ENCODE data around the gene FBXO7. TPM values are rescaled to one million over a fixed set of nuclear protein-coding genes. Genes with fewer than 3 reads are reported as not detected.

The FBXO7 gene
- total and polyA plus RNA-seq, 2 experiments from 2014 or later = 38.6 to 68.5 TPM

DNA sequence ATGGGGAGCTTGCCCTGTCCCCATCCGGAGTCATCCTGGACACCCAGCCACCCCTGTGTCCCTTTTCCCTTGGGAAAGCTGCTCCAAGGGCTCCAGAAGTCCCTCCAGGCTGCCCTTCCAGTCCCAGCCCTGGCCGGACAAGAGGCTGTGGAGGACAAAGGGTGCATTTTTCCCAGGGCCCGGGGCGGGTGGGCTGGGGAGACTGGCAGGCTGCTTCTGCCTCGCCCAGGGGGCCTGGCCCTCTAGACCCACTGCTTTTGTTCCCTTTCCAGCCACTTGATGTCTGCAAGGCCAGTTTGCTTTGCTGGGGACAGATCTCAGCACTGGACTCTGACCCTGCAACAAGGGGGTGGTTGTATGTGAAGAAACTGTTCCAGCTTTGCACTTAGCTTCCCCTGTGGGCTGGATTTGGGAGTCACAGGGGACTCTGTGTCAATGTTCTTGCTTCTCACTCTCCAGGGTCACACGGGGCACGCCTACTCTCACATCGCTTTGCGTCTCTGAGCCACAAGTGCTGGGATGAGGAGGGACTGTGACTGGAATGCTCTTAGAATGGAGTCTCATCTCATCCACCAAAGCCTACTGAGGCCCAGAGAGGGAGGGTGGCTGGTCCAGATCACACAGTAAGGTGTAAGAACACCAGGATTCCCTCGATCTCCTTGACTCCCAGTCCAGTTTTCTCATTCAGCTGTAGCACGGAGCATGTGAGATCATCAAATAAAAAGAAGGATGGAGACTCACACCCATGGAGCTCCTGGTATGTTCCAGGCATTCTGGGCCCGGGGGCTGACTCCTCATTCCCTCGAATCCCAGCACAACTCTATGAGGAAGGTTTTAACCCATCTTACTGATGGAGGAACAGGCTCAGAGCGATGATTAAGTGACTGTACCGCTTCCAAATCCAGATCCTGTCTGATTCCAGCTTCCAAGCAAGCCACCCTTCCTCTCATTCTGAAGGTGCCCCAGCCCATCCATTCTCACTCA, 59.9 kb downstream of the FBXO7 start (continued):
- TF ChIP-seq CREB1 (CRISPR knock-in tag; IDR thresholded peaks at IDR 0.05; ENCODE audit: low read depth) = no peak
- TF ChIP-seq, protein P1, sequence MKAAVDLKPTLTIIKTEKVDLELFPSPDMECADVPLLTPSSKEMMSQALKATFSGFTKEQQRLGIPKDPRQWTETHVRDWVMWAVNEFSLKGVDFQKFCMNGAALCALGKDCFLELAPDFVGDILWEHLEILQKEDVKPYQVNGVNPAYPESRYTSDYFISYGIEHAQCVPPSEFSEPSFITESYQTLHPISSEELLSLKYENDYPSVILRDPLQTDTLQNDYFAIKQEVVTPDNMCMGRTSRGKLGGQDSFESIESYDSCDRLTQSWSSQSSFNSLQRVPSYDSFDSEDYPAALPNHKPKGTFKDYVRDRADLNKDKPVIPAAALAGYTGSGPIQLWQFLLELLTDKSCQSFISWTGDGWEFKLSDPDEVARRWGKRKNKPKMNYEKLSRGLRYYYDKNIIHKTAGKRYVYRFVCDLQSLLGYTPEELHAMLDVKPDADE (IDR thresholded peaks at IDR 0.05) = no peak
- TF ChIP-seq NANOG (IDR thresholded peaks at IDR 0.05; ENCODE audit: borderline replicate concordance) = no peak

DNA sequence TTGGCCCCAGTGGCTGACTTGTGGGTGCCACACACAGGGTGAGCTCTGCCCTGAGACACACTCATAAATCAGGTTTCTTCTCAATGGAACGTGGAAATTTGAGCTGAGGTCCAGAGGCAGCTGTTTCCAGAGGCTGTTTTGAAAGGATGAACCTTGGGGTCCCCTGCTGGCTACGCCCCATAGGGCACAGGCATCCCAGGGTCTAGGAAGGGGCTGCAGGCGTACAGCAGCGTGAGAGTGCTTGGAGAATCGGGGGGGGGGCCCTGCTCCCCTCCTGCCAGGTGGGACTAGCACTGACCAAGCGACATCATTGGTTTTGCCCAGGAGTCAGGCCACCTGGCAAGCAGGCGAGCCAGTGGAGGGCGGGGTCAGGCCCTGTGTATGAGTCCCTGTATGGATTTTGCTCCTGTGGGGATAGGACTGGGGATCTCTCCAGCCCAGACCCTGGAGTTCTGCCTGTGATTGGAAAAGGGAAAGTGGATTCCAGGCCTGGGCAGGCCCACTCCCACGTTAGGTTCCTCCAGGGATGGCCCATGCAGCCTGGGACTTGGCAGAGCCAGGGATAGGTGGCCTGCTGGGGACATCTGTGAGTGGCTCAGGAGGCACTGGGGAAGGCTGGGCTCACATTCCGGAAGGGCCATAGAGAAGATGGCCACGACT, 61.0 kb downstream of the FBXO7 start:
- Histone ChIP-seq H3K4me1 (ENCODE audit: insufficient read depth) (no peaks in the 10 kb centered on the region; the same call in 1 of the 2 replicates), H2AFZ (no peak overlapping the region), H4K20me1 (replicated peaks; ENCODE audit: insufficient read depth) (no peaks in the 10 kb centered on the region), H3K9me2 (ENCODE audit: insufficient read depth) (no peaks in the 10 kb centered on the region), H3K36me3 (ENCODE audit: insufficient read depth) (no peaks in the 10 kb centered on the region), H3K4me3 (no peak overlapping the region), H3K27me3 (ENCODE audit: insufficient read depth) (no peaks in the 10 kb centered on the region), H3F3A (replicated peaks; ENCODE audit: low read depth) (no peaks in the 10 kb centered on the region; the same call in 1 of the 2 replicates), H3K4me2 (no peak overlapping the region), H3K79me2 (replicated peaks; ENCODE audit: insufficient read depth) (no peaks in the 10 kb centered on the region), H3K27ac (ENCODE audit: low read depth) (no peak overlapping the region)
- peaks cover 11% of the 10 kb centered on the region for H3K27me3 Mint-ChIP-seq (ENCODE audit: insufficient read depth, low read depth, poor library complexity)
- H3K4me3 Mint-ChIP-seq = no peak overlapping the region
- no peak for ATAC-seq
- H3K27ac Mint-ChIP-seq = no peak overlapping the region
- peaks cover 8% of the 10 kb centered on the region for H3K4me1 Mint-ChIP-seq
- DNase-seq (ENCODE audit: low spot score) = no peak
- H3K9me3 Mint-ChIP-seq = no peaks in the 10 kb centered on the region; the same call in 2 of the 3 replicates
- peaks cover 7% of the 10 kb centered on the region; the same call in 2 of the 3 replicates for H3K36me3 Mint-ChIP-seq (ENCODE audit: low read depth)
- TF ChIP-seq, protein P2, sequence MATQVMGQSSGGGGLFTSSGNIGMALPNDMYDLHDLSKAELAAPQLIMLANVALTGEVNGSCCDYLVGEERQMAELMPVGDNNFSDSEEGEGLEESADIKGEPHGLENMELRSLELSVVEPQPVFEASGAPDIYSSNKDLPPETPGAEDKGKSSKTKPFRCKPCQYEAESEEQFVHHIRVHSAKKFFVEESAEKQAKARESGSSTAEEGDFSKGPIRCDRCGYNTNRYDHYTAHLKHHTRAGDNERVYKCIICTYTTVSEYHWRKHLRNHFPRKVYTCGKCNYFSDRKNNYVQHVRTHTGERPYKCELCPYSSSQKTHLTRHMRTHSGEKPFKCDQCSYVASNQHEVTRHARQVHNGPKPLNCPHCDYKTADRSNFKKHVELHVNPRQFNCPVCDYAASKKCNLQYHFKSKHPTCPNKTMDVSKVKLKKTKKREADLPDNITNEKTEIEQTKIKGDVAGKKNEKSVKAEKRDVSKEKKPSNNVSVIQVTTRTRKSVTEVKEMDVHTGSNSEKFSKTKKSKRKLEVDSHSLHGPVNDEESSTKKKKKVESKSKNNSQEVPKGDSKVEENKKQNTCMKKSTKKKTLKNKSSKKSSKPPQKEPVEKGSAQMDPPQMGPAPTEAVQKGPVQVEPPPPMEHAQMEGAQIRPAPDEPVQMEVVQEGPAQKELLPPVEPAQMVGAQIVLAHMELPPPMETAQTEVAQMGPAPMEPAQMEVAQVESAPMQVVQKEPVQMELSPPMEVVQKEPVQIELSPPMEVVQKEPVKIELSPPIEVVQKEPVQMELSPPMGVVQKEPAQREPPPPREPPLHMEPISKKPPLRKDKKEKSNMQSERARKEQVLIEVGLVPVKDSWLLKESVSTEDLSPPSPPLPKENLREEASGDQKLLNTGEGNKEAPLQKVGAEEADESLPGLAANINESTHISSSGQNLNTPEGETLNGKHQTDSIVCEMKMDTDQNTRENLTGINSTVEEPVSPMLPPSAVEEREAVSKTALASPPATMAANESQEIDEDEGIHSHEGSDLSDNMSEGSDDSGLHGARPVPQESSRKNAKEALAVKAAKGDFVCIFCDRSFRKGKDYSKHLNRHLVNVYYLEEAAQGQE (IDR thresholded peaks at IDR 0.05; ENCODE audit: unreplicated experiment) = no peak
- no peak for TF ChIP-seq CTCF (conservative IDR thresholded peaks at IDR 0.05; ENCODE audit: low read depth in 2 of 2)
- TF ChIP-seq EZH2phosphoT487 (IDR thresholded peaks at IDR 0.05; ENCODE audit: unreplicated experiment) = no peak
- no peak for TF ChIP-seq ZNF331 (CRISPR knock-in tag; IDR thresholded peaks at IDR 0.05; ENCODE audit: low read depth)
- no peak for TF ChIP-seq CREB1 (CRISPR knock-in tag; IDR thresholded peaks at IDR 0.05; ENCODE audit: low read depth)
- TF ChIP-seq, protein P3, sequence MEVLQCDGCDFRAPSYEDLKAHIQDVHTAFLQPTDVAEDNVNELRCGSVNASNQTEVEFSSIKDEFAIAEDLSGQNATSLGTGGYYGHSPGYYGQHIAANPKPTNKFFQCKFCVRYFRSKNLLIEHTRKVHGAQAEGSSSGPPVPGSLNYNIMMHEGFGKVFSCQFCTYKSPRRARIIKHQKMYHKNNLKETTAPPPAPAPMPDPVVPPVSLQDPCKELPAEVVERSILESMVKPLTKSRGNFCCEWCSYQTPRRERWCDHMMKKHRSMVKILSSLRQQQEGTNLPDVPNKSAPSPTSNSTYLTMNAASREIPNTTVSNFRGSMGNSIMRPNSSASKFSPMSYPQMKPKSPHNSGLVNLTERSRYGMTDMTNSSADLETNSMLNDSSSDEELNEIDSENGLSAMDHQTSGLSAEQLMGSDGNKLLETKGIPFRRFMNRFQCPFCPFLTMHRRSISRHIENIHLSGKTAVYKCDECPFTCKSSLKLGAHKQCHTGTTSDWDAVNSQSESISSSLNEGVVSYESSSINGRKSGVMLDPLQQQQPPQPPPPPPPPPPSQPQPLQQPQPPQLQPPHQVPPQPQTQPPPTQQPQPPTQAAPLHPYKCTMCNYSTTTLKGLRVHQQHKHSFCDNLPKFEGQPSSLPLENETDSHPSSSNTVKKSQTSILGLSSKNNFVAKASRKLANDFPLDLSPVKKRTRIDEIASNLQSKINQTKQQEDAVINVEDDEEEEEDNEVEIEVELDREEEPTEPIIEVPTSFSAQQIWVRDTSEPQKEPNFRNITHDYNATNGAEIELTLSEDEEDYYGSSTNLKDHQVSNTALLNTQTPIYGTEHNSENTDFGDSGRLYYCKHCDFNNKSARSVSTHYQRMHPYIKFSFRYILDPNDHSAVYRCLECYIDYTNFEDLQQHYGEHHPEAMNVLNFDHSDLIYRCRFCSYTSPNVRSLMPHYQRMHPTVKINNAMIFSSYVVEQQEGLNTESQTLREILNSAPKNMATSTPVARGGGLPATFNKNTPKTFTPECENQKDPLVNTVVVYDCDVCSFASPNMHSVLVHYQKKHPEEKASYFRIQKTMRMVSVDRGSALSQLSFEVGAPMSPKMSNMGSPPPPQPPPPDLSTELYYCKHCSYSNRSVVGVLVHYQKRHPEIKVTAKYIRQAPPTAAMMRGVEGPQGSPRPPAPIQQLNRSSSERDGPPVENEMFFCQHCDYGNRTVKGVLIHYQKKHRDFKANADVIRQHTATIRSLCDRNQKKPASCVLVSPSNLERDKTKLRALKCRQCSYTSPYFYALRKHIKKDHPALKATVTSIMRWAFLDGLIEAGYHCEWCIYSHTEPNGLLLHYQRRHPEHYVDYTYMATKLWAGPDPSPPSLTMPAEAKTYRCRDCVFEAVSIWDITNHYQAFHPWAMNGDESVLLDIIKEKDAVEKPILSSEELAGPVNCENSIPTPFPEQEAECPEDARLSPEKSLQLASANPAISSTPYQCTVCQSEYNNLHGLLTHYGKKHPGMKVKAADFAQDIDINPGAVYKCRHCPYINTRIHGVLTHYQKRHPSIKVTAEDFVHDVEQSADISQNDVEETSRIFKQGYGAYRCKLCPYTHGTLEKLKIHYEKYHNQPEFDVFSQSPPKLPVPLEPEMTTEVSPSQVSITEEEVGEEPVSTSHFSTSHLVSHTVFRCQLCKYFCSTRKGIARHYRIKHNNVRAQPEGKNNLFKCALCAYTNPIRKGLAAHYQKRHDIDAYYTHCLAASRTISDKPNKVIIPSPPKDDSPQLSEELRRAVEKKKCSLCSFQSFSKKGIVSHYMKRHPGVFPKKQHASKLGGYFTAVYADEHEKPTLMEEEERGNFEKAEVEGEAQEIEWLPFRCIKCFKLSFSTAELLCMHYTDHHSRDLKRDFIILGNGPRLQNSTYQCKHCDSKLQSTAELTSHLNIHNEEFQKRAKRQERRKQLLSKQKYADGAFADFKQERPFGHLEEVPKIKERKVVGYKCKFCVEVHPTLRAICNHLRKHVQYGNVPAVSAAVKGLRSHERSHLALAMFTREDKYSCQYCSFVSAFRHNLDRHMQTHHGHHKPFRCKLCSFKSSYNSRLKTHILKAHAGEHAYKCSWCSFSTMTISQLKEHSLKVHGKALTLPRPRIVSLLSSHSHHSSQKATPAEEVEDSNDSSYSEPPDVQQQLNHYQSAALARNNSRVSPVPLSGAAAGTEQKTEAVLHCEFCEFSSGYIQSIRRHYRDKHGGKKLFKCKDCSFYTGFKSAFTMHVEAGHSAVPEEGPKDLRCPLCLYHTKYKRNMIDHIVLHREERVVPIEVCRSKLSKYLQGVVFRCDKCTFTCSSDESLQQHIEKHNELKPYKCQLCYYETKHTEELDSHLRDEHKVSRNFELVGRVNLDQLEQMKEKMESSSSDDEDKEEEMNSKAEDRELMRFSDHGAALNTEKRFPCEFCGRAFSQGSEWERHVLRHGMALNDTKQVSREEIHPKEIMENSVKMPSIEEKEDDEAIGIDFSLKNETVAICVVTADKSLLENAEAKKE (CRISPR knock-in tag; IDR thresholded peaks at IDR 0.05) = no peak
- TF ChIP-seq EZH2 (IDR thresholded peaks at IDR 0.05; ENCODE audit: low read depth, unreplicated experiment) = no peak
